Muscle of arm (tissue), 12 donors: ENCODE results near the gene ELL. TPM values are rescaled to one million over a fixed set of nuclear protein-coding genes. Genes with fewer than 3 reads are reported as not detected.

Experiments
- DNase-seq: peaks from one replicate; pipeline ENCODE4 v3.0.0-alpha.2; 2013
- polyA plus RNA-seq, 12 donors: library from polyadenylated mRNA; unstranded; fragments of 120-200 nt; gene quantifications; one replicate each; pipeline ENCODE4 v1.2.1, GENCODE V29; 2013; ENCODE audit not compliant: insufficient read length in 12 of 12

Gene ELL
- polyA plus RNA-seq, 12 donors = 11.1 to 35.4 (median 14.8) TPM; not detected in 1

- no peak for DNase-seq
Observed at GRCh38 chr19:18491995-18492953, 29.6 kb downstream of the ELL start.

- DNase-seq = no peak
Observed at GRCh38 chr19:18490728-18491127, 31.1 kb downstream of the ELL start.

- DNase-seq = no peak
Observed at GRCh38 chr19:18489627-18490184, 32.2 kb downstream of the ELL start.

- DNase-seq = no peak
Observed at GRCh38 chr19:18488838-18489626, 32.8 kb downstream of the ELL start.

GRCh38 chr19:18488403-18488723, 33.5 kb downstream of the ELL start:
- DNase-seq = no peak

- no peak for DNase-seq
Observed at GRCh38 chr19:18487576-18488402, 34.1 kb downstream of the ELL start.

GRCh38 chr19:18486746-18487145, 35.1 kb downstream of the ELL start:
- no peak for DNase-seq

- no peak for DNase-seq
Observed at GRCh38 chr19:18484992-18485391, 36.9 kb downstream of the ELL start.

GRCh38 chr19:18483119-18483890, 38.6 kb downstream of the ELL start:
- no peak for DNase-seq

- no peak for DNase-seq
Observed at GRCh38 chr19:18481505-18482222, 40.2 kb downstream of the ELL start.

GRCh38 chr19:18480006-18480691, 41.7 kb downstream of the ELL start:
- no peak for DNase-seq

- DNase-seq = peak; percentile 52
Observed at GRCh38 chr19:18478545-18479311, 43.1 kb downstream of the ELL start.

GRCh38 chr19:18477974-18478373, 43.9 kb downstream of the ELL start:
- DNase-seq = no peak

GRCh38 chr19:18477042-18477779, 44.7 kb downstream of the ELL start:
- no peak for DNase-seq

GRCh38 chr19:18476507-18477041, 45.3 kb downstream of the ELL start:
- DNase-seq = no peak

- DNase-seq = no peak
Observed at GRCh38 chr19:18475762-18476331, 46.0 kb downstream of the ELL start.

GRCh38 chr19:18475004-18475453, 46.8 kb downstream of the ELL start:
- no peak for DNase-seq
